ENCODE results near the gene PRG3.

Gene PRG3

GRCh38 chr11:57425565-57426438 is 44.9 kb upstream of the PRG3 start:
- no peak for TF ChIP-seq CTCF (IDR thresholded peaks at IDR 0.05; ENCODE audit: low read depth, low read length)
- no peak overlapping the region for H3K4me3 ChIP-seq (ENCODE audit: low read depth, low read length)

GRCh38 chr11:57424792-57425564 is 44.0 kb upstream of the PRG3 start:
- no peak for TF ChIP-seq CTCF (IDR thresholded peaks at IDR 0.05; ENCODE audit: low read depth, low read length)
- no peak overlapping the region for H3K4me3 ChIP-seq (ENCODE audit: low read depth, low read length)

GRCh38 chr11:57424137-57424791 is 43.3 kb upstream of the PRG3 start:
- TF ChIP-seq CTCF (IDR thresholded peaks at IDR 0.05; ENCODE audit: low read depth, low read length), result no peak
- no peak overlapping the region for H3K4me3 ChIP-seq (ENCODE audit: low read depth, low read length)

- no peak overlapping the region for H3K4me3 ChIP-seq (ENCODE audit: low read depth, low read length)
- no peak for TF ChIP-seq CTCF (IDR thresholded peaks at IDR 0.05; ENCODE audit: low read depth, low read length)
Observed at GRCh38 chr11:57422669-57423068, 41.7 kb upstream of the PRG3 start.

- no peak overlapping the region for H3K4me3 ChIP-seq (ENCODE audit: low read depth, low read length)
- TF ChIP-seq CTCF (IDR thresholded peaks at IDR 0.05; ENCODE audit: low read depth, low read length), result no peak
Observed at GRCh38 chr11:57421805-57422204, 40.9 kb upstream of the PRG3 start.

- TF ChIP-seq CTCF (IDR thresholded peaks at IDR 0.05; ENCODE audit: low read depth, low read length), result no peak
- H3K4me3 ChIP-seq (ENCODE audit: low read depth, low read length), result no peak overlapping the region
Observed at GRCh38 chr11:57421066-57421465, 40.1 kb upstream of the PRG3 start.
